Astrocyte (in vitro differentiated cells and primary cell): ENCODE data around the gene NRAP.

Experiments used
- EZH2 ChIP-seq: IDR thresholded peaks from 2 replicates; pipeline ENCODE4 v1.6.1; 2012; ENCODE audit warnings: mild to moderate bottlenecking, low read length, inconsistent platforms; ENCODE audit not compliant: insufficient read depth
- TF ChIP-seq, protein P1 (sequence below): IDR thresholded peaks from 2 replicates; pipeline ENCODE4 v1.5.1; 2011; ENCODE audit warnings: low read depth, mild to moderate bottlenecking, inconsistent platforms, low read length, moderate library complexity; ENCODE audit not compliant: insufficient read depth

DNA sequence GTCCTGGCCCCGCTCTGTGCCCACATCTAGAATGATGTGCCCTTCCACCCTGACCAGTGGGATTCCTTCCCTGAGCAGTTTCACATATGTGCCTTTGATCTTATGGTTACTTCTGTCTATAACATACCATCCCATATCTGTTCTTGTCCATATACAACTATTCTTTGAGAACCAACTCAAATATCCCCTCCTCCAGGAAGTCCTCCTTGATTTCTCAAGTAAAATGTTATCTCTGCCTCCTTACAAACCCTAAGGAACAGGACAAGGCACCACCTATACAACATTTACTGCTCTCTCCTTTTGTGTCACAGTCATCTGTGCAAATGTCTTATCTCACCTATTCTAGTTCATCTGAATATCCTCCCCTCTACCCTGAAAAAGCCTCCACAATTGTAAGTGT, 82.7 kb downstream of the NRAP start:
- TF ChIP-seq, protein P1, sequence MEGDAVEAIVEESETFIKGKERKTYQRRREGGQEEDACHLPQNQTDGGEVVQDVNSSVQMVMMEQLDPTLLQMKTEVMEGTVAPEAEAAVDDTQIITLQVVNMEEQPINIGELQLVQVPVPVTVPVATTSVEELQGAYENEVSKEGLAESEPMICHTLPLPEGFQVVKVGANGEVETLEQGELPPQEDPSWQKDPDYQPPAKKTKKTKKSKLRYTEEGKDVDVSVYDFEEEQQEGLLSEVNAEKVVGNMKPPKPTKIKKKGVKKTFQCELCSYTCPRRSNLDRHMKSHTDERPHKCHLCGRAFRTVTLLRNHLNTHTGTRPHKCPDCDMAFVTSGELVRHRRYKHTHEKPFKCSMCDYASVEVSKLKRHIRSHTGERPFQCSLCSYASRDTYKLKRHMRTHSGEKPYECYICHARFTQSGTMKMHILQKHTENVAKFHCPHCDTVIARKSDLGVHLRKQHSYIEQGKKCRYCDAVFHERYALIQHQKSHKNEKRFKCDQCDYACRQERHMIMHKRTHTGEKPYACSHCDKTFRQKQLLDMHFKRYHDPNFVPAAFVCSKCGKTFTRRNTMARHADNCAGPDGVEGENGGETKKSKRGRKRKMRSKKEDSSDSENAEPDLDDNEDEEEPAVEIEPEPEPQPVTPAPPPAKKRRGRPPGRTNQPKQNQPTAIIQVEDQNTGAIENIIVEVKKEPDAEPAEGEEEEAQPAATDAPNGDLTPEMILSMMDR: no peak
- TF ChIP-seq EZH2: no peak
